ENCODE results near the gene CXorf66.
"Not testable (repeated sequence)": the region's sequence is repeated elsewhere in the genome, so short reads cannot be mapped to it uniquely, and the experiment has no call there.

The CXorf66 gene

DNA sequence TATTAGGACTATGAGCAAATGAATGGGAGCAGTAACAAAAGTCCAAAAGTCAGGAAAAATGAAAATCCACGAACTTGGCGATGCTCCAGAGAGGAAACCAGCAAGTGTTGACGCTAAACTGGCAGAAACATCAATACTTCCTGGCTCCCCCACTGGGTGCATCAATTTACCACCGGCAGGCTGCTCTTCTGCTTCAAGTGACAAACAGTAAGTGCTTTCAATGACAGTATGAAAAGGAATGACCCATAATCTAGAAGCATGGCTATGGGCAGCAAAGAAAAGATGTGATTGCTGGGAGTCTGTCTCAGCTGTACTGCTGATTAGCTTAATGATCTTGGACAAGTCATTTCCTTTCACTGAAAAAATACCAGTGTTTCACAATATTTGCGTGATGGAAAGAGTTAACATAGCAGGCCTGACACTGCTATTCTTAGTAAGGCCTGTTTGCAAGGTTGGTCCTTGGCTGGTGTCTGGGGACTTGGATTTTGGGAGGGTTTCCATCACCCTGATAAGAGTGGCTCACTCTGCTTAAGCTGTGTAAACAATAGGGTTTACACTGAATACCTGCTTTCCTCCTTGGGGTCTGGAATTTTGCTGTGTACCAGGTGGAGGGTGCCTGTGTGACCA is 41.1 kb downstream of the CXorf66 start:
- DNase-seq, result no peak

DNA sequence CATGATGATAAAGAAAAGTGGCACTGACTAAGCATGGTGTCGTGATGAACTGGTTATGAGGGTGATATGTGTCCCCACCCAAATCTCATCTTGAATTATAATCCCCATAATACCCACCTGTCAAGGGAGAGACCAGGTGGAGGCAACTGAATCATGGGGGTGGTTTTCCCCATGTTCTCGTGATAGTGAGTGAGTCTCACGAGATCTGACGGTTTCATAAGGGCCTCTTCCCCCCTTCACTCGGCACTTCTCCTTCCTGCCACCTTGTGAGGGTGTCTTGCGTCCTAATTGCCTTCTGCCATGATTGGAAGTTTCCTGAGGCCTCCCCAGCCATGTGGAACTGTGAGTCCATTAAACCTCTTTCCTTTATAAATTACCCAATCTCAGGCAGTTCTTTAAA is 44.2 kb downstream of the CXorf66 start:
- not testable (repeated sequence) for DNase-seq

DNA sequence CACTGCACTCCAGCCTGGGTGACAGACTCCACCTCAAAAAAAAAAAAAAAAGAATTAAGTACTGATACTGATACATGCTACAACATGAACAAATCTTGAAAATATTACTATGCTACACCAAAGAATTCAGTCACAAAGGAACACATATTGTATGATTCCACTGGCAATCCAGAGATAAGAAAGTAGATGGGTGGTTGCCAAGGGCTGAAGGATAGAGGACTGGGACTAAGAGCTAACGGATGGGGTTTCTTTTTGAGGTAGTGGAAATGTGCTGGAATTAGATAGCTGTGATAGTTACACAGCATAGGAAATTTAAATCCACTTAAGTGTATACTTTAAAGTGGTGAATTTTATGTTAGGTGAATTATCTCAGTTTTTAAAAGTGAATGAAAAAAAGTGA is 45.0 kb downstream of the CXorf66 start:
- DNase-seq, result no peak

DNA sequence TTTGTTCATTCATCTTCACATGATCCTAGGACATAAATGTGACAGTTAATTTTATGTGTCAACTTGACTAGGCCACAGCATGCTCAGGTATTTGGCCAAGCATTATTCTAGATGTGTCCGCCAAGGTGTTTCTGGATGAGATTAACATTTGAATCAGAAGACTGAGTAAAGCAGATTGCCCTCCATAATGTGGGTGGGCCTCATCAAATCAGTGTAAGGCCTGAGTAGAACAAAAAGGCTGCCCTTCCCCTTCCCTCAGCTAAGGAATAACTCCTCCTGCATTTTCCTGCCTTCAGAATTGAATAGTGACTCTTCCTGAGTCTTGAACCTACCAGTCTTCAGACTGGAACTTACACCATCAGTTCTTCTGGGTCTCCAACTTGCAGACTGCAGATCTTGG is 50.9 kb downstream of the CXorf66 start:
- no peak for DNase-seq

DNA sequence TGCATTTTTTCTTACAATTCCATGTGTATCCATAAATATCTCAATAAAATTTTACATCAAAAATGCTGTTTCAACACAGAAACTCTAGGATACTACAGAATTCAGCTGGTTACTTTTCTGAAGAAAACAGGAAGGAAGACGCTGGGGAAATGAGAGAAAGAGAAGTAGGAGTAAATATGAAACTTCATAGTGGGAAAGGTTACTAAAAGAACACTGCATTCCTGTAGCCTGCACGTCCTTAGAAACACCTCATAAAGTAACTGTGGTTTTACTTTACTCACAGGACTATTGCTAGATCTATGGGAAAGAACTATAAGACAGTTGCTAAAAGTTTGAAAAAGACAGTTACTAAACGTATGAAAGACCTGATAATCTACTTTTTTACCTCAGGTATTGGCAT is 55.6 kb downstream of the CXorf66 start:
- no peak for DNase-seq

DNA sequence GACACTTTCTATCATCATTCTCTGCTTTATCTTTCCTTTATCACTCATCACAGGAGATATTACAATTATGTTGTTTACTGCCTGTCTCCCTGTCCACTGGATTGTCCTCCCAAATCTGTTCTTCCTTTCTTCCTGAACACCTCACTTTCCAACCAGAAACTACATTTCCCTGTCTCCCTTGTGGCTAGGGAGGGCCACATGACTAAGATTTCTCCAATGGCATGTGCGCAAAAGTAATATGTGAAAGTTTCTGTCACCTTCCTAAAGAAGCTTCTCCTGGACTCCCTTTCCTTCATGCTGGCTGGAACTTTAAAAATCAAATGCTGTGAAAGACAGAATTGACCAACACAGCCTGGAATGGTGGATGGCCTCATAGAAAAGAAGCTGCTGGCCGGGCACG is 58.2 kb downstream of the CXorf66 start:
- DNase-seq, result no peak

DNA sequence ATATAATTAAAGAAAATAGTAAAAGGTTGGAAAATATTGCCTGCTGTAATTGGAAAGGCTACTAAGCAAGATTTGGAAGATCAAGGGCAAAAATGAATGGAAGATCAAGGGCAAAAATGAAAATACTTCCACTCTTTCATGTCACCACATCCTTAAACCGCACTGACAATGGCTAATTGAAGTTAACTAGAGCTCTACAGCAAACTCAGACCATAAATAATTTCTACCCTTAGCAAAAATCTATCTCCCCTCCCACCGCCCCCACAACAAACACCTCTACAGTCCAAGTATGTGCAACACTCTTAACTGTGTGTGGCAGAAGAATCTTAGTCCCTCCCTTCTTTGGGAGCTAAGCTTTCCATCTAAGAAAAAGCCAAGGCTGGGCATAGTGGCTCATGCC is 59.6 kb downstream of the CXorf66 start:
- DNase-seq, result no peak

Data from SHP77 treated with DMSO at 0.1 percent for 48 hours (cell line).